ENCODE results near the gene UGP2. TPM values are rescaled to one million over a fixed set of nuclear protein-coding genes. Genes with fewer than 3 reads are reported as not detected.
A peak's percentile ranks its signal among the peaks of the same experiment; 100 is the strongest.
"Not testable (repeated sequence)": the region's sequence is repeated elsewhere in the genome, so short reads cannot be mapped to it uniquely, and the experiment has no call there.

Gene UGP2
- total RNA-seq, 4 donors from 2014 or later: 62.3 to 352 (median 235) TPM

- H3K4me1 ChIP-seq: peaks cover 6 to 56% (median 41%) of the 10 kb centered on the region in 4 donors
- no peak for DNase-seq
- no peaks in the 10 kb centered on the region for H3K27me3 ChIP-seq
- in situ Hi-C loops (cut with MboI; ENCODE audit: low pct_ligation_motif_present in 1 of 4, low pct_unique_long_range_greater_than_20kb in 1 of 4, low sequenced_read_pairs in 3 of 4) (no loop called here), intact Hi-C loops (cut with DNase I; ENCODE audit: low total_unique reads) (no loop called here)
- H3K9me3 ChIP-seq: no peaks in the 10 kb centered on the region
- peak overlapping the region in 2 of 4 donors; percentile 1 to 74 for H3K4me3 ChIP-seq
- H3K36me3 ChIP-seq: no peaks in the 10 kb centered on the region
- 89% methylated on average over 2 of the region's 2 CpGs; no CpG with 5 or more reads in 1 of the 2 donors for WGBS, 2 donors (ENCODE audit: low coverage in 1 of 2)
- H3K27ac ChIP-seq: peak overlapping the region in 3 of 4 donors; percentile 94 to 98 (median 96)
- no peak for TF ChIP-seq EP300 (IDR thresholded peaks at IDR 0.05; ENCODE audit: low read depth)
- TF ChIP-seq CTCF (IDR thresholded peaks at IDR 0.05): no peak
- no peak for TF ChIP-seq POLR2AphosphoS5 (IDR thresholded peaks at IDR 0.05)
- TF ChIP-seq POLR2A (IDR thresholded peaks at IDR 0.05): no peak
These were observed 2.1 kb downstream of the UGP2 start for GRCh38 chr2:63843791-63844190.

- Histone ChIP-seq H3K36me3 (no peaks in the 10 kb centered on the region), H3K27ac (peak overlapping the region in 2 of 4 donors; percentile 18 to 96), H3K27me3 (no peaks in the 10 kb centered on the region), H3K4me1 (peaks cover 13 to 64% (median 48%) of the 10 kb centered on the region in 4 donors), H3K4me3 (peak overlapping the region in 1 of 4 donors; percentile 74), H3K9me3 (no peaks in the 10 kb centered on the region)
- no peak for TF ChIP-seq EP300 (IDR thresholded peaks at IDR 0.05; ENCODE audit: low read depth)
- no peak for TF ChIP-seq POLR2A (IDR thresholded peaks at IDR 0.05)
- no peak for TF ChIP-seq CTCF (IDR thresholded peaks at IDR 0.05)
- no peak for TF ChIP-seq POLR2AphosphoS5 (IDR thresholded peaks at IDR 0.05)
- in situ Hi-C loops (cut with MboI; ENCODE audit: low pct_ligation_motif_present in 1 of 4, low pct_unique_long_range_greater_than_20kb in 1 of 4, low sequenced_read_pairs in 3 of 4): no loop called here
- intact Hi-C loops (cut with DNase I; ENCODE audit: low total_unique reads): no loop called here
- 86 to 89% methylated on average over 3 of the region's 3 CpGs for WGBS, 2 donors (ENCODE audit: low coverage in 1 of 2)
- DNase-seq: no peak
These were observed 2.9 kb downstream of the UGP2 start for GRCh38 chr2:63844616-63845015.

GRCh38 chr2:63845866-63846265 lies 4.2 kb downstream of the UGP2 start:
- no peak for TF ChIP-seq POLR2AphosphoS5 (IDR thresholded peaks at IDR 0.05)
- no peak for TF ChIP-seq EP300 (IDR thresholded peaks at IDR 0.05; ENCODE audit: low read depth)
- TF ChIP-seq CTCF (IDR thresholded peaks at IDR 0.05): no peak
- no peak for TF ChIP-seq POLR2A (IDR thresholded peaks at IDR 0.05)
- intact Hi-C loops (cut with DNase I; ENCODE audit: low total_unique reads) (no loop called here), in situ Hi-C loops (cut with MboI; ENCODE audit: low pct_ligation_motif_present in 1 of 4, low pct_unique_long_range_greater_than_20kb in 1 of 4, low sequenced_read_pairs in 3 of 4) (no loop called here)
- Histone ChIP-seq H3K4me3 (no peak overlapping the region), H3K9me3 (no peaks in the 10 kb centered on the region), H3K4me1 (peaks cover 17 to 69% (median 51%) of the 10 kb centered on the region in 4 donors), H3K36me3 (no peaks in the 10 kb centered on the region), H3K27me3 (no peaks in the 10 kb centered on the region), H3K27ac (peak overlapping the region in 1 of 4 donors; percentile 23)
- WGBS, 2 donors (ENCODE audit: low coverage in 1 of 2): 95% methylated on average over 2 to 3 of the region's 3 CpGs
- DNase-seq: no peak

GRCh38 chr2:63846487-63846886 lies 4.8 kb downstream of the UGP2 start:
- 50 to 89% methylated on average over 1 of the region's 1 CpG for whole genome bisulfite sequencing, 2 donors (ENCODE audit: low coverage in 1 of 2)

GRCh38 chr2:63847571-63847970 lies 5.9 kb downstream of the UGP2 start:
- H3K27ac ChIP-seq; intact Hi-C loops (cut with DNase I; ENCODE audit: low total_unique reads); H3K4me3 ChIP-seq; DNase-seq; H3K36me3 ChIP-seq; in situ Hi-C loops (cut with MboI; ENCODE audit: low pct_ligation_motif_present in 1 of 4, low pct_unique_long_range_greater_than_20kb in 1 of 4, low sequenced_read_pairs in 3 of 4); H3K27me3 ChIP-seq; H3K9me3 ChIP-seq: not testable (repeated sequence)
- WGBS, 2 donors (ENCODE audit: low coverage in 1 of 2): 88 to 96% methylated on average over 2 to 4 of the region's 4 CpGs
- H3K4me1 ChIP-seq: peaks cover 17 to 86% (median 58%) of the 10 kb centered on the region in 4 donors

More at GRCh38 chr2:63846487-63846886, 4.8 kb downstream of the UGP2 start:
- intact Hi-C loops (cut with DNase I; ENCODE audit: low total_unique reads) (no loop called here), in situ Hi-C loops (cut with MboI; ENCODE audit: low pct_ligation_motif_present in 1 of 4, low pct_unique_long_range_greater_than_20kb in 1 of 4, low sequenced_read_pairs in 3 of 4) (no loop called here)
- Histone ChIP-seq H3K9me3 (no peaks in the 10 kb centered on the region), H3K4me3 (no peak overlapping the region), H3K27ac (no peak overlapping the region), H3K4me1 (peaks cover 17 to 75% (median 55%) of the 10 kb centered on the region in 4 donors), H3K36me3 (no peaks in the 10 kb centered on the region), H3K27me3 (no peaks in the 10 kb centered on the region)
- no peak for TF ChIP-seq EP300 (IDR thresholded peaks at IDR 0.05; ENCODE audit: low read depth)
- TF ChIP-seq CTCF (IDR thresholded peaks at IDR 0.05): no peak
- no peak for TF ChIP-seq POLR2A (IDR thresholded peaks at IDR 0.05)
- no peak for TF ChIP-seq POLR2AphosphoS5 (IDR thresholded peaks at IDR 0.05)
- no peak for DNase-seq

Measured in transverse colon (tissue), 4 donors.